OCI-LY1 (cell line): ENCODE measurements around the gene CDC25C.

Source experiments
- H2AFZ ChIP-seq: fragments of 200-600 bp; sonication (generic), shearing (Covaris generic); 2 replicates; pipeline ENCODE4 v1.6.0; 2014; ENCODE audit warnings: antibody characterized with exemption, mild to moderate bottlenecking, low read length
- H3F3A ChIP-seq: fragments of 200-600 bp; sonication (generic), shearing (Covaris generic); 2 replicates; pipeline ENCODE4 v1.6.0; 2014; ENCODE audit warnings: mild to moderate bottlenecking, antibody characterized with exemption, low read length, moderate library complexity; ENCODE audit not compliant: insufficient read depth
- H3K27ac ChIP-seq: fragments of 200-600 bp; sonication (generic); 2 replicates; pipeline ENCODE4 v1.5.1; 2014; ENCODE audit warnings: low read length, mixed run types, mild to moderate bottlenecking, low read depth; ENCODE audit not compliant: poor library complexity, severe bottlenecking
- H3K27me3 ChIP-seq: fragments of 200-600 bp; sonication (generic); 2 replicates; pipeline ENCODE4 v1.6.0; 2014; ENCODE audit warnings: antibody characterized with exemption, mild to moderate bottlenecking, low read length, moderate library complexity; ENCODE audit not compliant: insufficient read depth
- H3K36me3 ChIP-seq: fragments of 200-600 bp; sonication (generic); 2 replicates; pipeline ENCODE4 v1.6.1; 2014; ENCODE audit warnings: mild to moderate bottlenecking, antibody characterized with exemption, low read length, moderate library complexity, mixed read lengths; ENCODE audit not compliant: insufficient read depth
- H3K4me1 ChIP-seq: fragments of 200-600 bp; sonication (generic); 2 replicates; pipeline ENCODE4 v1.5.1; 2014; ENCODE audit warnings: mild to moderate bottlenecking, low read length, moderate library complexity; ENCODE audit not compliant: insufficient read depth, severe bottlenecking
- H3K4me2 ChIP-seq: fragments of 200-600 bp; sonication (generic), shearing (Covaris generic); 2 replicates; pipeline ENCODE4 v1.6.1; 2014; ENCODE audit warnings: low read length
- H3K4me3 ChIP-seq: fragments of 200-600 bp; sonication (generic); 2 replicates; pipeline ENCODE4 v1.5.1; 2014; ENCODE audit warnings: low read length, low read depth, mild to moderate bottlenecking, mixed read lengths; ENCODE audit not compliant: poor library complexity, severe bottlenecking
- H3K79me2 ChIP-seq: fragments of 200-600 bp; shearing (Covaris generic); 2 replicates; pipeline ENCODE4 v1.6.1; 2016; ENCODE audit warnings: mixed run types, low read length, mixed read lengths; ENCODE audit not compliant: insufficient read depth
- H3K9ac ChIP-seq: fragments of 200-600 bp; sonication (generic), shearing (Covaris generic); 2 replicates; pipeline ENCODE4 v1.6.1; 2014; ENCODE audit warnings: mild to moderate bottlenecking, low read length, mixed read lengths
- H3K9me2 ChIP-seq: fragments of 200-600 bp; sonication (generic), shearing (Covaris generic); 2 replicates; pipeline ENCODE4 v1.6.1; 2014; ENCODE audit warnings: low read depth, mild to moderate bottlenecking, low read length, mixed read lengths
- H3K9me3 ChIP-seq: fragments of 200-600 bp; shearing (Covaris generic); 2 replicates; pipeline ENCODE4 v1.6.1; 2014; ENCODE audit warnings: low read length, mixed read lengths
- H4K20me1 ChIP-seq: fragments of 200-600 bp; sonication (generic), shearing (Covaris generic); 2 replicates; pipeline ENCODE4 v1.6.0; 2016; ENCODE audit warnings: mild to moderate bottlenecking, low read length; ENCODE audit not compliant: insufficient read depth
- EZH2 ChIP-seq: fragments of 200-600 bp; sonication (generic), shearing (Covaris generic); IDR thresholded peaks from 2 replicates; pipeline ENCODE4 v1.8.0; 2017; ENCODE audit warnings: borderline replicate concordance, mixed run types, mild to moderate bottlenecking, antibody characterized with exemption, low read length, moderate library complexity, mixed read lengths
- TF ChIP-seq, protein P1 (sequence below): fragments of 200-600 bp; sonication (generic), shearing (Covaris generic); IDR thresholded peaks from 2 replicates; pipeline ENCODE4 v1.5.1; 2017; ENCODE audit warnings: mild to moderate bottlenecking, antibody characterized with exemption, low read length, moderate library complexity, mixed read lengths

The CDC25C gene

DNA sequence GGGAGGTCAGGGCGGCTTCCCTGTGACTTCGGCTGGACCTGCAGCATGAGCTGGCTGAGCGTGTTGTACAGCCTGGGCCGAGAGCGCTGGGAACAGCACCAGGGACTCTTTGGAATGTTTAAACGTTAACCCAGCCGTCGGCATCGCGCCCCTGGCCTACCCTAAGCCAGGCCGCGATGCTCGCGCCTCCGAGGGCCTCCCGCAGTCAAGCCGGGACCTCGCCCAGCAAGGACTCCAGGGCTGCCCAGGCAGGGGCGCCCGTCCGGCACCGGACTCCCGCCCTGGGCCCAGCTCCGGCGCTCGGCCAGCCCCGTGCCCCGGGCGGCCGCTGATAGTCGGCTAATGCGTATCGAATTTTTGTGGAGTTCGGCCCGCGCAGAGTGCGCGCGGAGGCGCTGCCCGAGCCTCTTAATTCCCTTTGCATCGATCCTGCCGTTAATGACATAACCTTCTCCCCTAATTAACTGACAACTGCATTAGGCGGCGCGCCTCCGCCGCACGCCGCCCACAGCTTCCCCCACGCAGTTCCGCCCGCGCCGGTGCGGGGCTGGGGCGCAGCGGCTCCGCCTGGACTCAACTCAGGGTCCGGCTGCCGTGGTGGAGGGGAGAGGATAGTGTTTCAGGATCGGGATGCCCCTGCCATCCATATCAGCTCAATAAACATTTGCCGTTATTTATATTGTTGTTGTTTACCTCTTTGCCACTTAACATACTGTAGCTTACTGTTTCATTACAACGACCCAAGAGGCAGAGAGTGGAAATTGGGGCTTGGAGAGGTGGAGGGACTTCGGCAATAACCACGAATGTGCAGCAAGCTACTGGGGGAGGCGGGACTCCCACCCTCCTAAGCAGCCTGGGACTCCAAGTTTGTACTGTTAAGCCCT is 89.7 kb downstream of the CDC25C start:
- H3F3A ChIP-seq = no peaks in the 10 kb centered on the region
- H3K27ac ChIP-seq = no peak overlapping the region
- no peaks in the 10 kb centered on the region for H3K9me2 ChIP-seq
- no peak overlapping the region for H3K9ac ChIP-seq
- H3K4me3 ChIP-seq = no peak overlapping the region
- H3K27me3 ChIP-seq = peaks cover 6% of the 10 kb centered on the region; the same call in 1 of the 2 replicates
- no peak overlapping the region for H3K4me2 ChIP-seq
- no peaks in the 10 kb centered on the region for H3K36me3 ChIP-seq
- no peaks in the 10 kb centered on the region for H3K79me2 ChIP-seq
- H2AFZ ChIP-seq = no peak overlapping the region
- H4K20me1 ChIP-seq = no peaks in the 10 kb centered on the region
- H3K4me1 ChIP-seq = no peaks in the 10 kb centered on the region
- H3K9me3 ChIP-seq = no peaks in the 10 kb centered on the region
- TF ChIP-seq, protein P1, sequence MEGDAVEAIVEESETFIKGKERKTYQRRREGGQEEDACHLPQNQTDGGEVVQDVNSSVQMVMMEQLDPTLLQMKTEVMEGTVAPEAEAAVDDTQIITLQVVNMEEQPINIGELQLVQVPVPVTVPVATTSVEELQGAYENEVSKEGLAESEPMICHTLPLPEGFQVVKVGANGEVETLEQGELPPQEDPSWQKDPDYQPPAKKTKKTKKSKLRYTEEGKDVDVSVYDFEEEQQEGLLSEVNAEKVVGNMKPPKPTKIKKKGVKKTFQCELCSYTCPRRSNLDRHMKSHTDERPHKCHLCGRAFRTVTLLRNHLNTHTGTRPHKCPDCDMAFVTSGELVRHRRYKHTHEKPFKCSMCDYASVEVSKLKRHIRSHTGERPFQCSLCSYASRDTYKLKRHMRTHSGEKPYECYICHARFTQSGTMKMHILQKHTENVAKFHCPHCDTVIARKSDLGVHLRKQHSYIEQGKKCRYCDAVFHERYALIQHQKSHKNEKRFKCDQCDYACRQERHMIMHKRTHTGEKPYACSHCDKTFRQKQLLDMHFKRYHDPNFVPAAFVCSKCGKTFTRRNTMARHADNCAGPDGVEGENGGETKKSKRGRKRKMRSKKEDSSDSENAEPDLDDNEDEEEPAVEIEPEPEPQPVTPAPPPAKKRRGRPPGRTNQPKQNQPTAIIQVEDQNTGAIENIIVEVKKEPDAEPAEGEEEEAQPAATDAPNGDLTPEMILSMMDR = no peak
- no peak for TF ChIP-seq EZH2

GRCh38 chr5:138240650-138241385 is 90.8 kb downstream of the CDC25C start:
- no peak overlapping the region for H3K9ac ChIP-seq
- no peaks in the 10 kb centered on the region for H3K36me3 ChIP-seq
- no peaks in the 10 kb centered on the region for H3K9me3 ChIP-seq
- H4K20me1 ChIP-seq = no peaks in the 10 kb centered on the region
- TF ChIP-seq, protein P1 = no peak
- TF ChIP-seq EZH2 = no peak
- no peak overlapping the region for H3K27ac ChIP-seq
- H3F3A ChIP-seq = no peaks in the 10 kb centered on the region
- H3K4me2 ChIP-seq = no peak overlapping the region
- no peak overlapping the region for H2AFZ ChIP-seq
- H3K27me3 ChIP-seq = peaks cover 6% of the 10 kb centered on the region; the same call in 1 of the 2 replicates
- H3K4me1 ChIP-seq = no peaks in the 10 kb centered on the region
- H3K9me2 ChIP-seq = no peaks in the 10 kb centered on the region
- H3K4me3 ChIP-seq = no peak overlapping the region
- no peaks in the 10 kb centered on the region for H3K79me2 ChIP-seq

GRCh38 chr5:138238034-138238433 is 93.6 kb downstream of the CDC25C start:
- H3K9ac ChIP-seq = no peak overlapping the region
- no peak overlapping the region for H3K4me3 ChIP-seq
- H3K27me3 ChIP-seq = no peaks in the 10 kb centered on the region; the same call in 1 of the 2 replicates
- no peak overlapping the region for H2AFZ ChIP-seq
- H3K36me3 ChIP-seq = no peaks in the 10 kb centered on the region
- H3K4me1 ChIP-seq = no peaks in the 10 kb centered on the region
- TF ChIP-seq, protein P1 = no peak
- TF ChIP-seq EZH2 = no peak
- no peaks in the 10 kb centered on the region for H3K9me2 ChIP-seq
- no peaks in the 10 kb centered on the region for H3K9me3 ChIP-seq
- H3K27ac ChIP-seq = no peak overlapping the region
- no peaks in the 10 kb centered on the region for H4K20me1 ChIP-seq
- H3K79me2 ChIP-seq = no peaks in the 10 kb centered on the region
- H3F3A ChIP-seq = no peaks in the 10 kb centered on the region
- H3K4me2 ChIP-seq = no peak overlapping the region
